Natural killer cell (primary cell): ENCODE data around the gene MBLAC2. TPM values are rescaled to one million over a fixed set of nuclear protein-coding genes. Genes with fewer than 3 reads are reported as not detected.

Experiments
- ATAC-seq, 3 donors: fragments of 150-1000 bp in 2 of 3; fragments of 200-7000 bp in 1 of 3; cut with Tn5 transposase; 1 replicate in 1 of 3; 2 replicates in 2 of 3; pipeline ENCODE4 v1.10.0; 2021; ENCODE audit warnings: mild to moderate bottlenecking in 2 of 3, moderate library complexity in 2 of 3
- DNase-seq, 2 donors: peaks; one replicate each; pipeline versions ENCODE4 v3.0.0 to v3.0.0-alpha.2; 2013 to 2021; ENCODE audit warnings: mixed read lengths in 1 of 2
- H3K27ac ChIP-seq: one replicate; pipeline ENCODE4 v1.5.1; 2013; ENCODE audit warnings: mild to moderate bottlenecking, low read length
- H3K27me3 ChIP-seq: one replicate; pipeline ENCODE4 v1.6.1; 2013; ENCODE audit warnings: low read length; ENCODE audit not compliant: control insufficient read depth, insufficient read depth
- H3K36me3 ChIP-seq: one replicate; pipeline ENCODE4 v1.6.1; 2013; ENCODE audit warnings: low read length; ENCODE audit not compliant: control insufficient read depth, insufficient read depth
- H3K4me1 ChIP-seq: one replicate; pipeline ENCODE4 v1.6.1; 2013; ENCODE audit warnings: low read length; ENCODE audit not compliant: control insufficient read depth, insufficient read depth
- H3K4me3 ChIP-seq: one replicate; pipeline ENCODE4 v1.5.1; 2013; ENCODE audit warnings: low read length
- H3K9me3 ChIP-seq: one replicate; pipeline ENCODE4 v1.6.1; 2013; ENCODE audit warnings: low read length; ENCODE audit not compliant: control insufficient read depth, insufficient read depth
- H3K27ac Mint-ChIP-seq, 2 donors: one replicate each; pipeline ENCODE4 v1.8.0; 2022; ENCODE audit warnings: mild to moderate bottlenecking in 2 of 2, mixed read lengths in 2 of 2, moderate library complexity in 1 of 2
- H3K27me3 Mint-ChIP-seq, 2 donors: one replicate each; pipeline ENCODE4 v1.8.0; 2022; ENCODE audit warnings: low read depth in 2 of 2, mixed read lengths in 2 of 2
- H3K36me3 Mint-ChIP-seq: one replicate; pipeline ENCODE4 v1.8.0; 2022; ENCODE audit warnings: mixed read lengths
- H3K4me1 Mint-ChIP-seq, 2 donors: one replicate each; pipeline ENCODE4 v1.8.0; 2022; ENCODE audit warnings: mixed read lengths in 2 of 2
- H3K4me3 Mint-ChIP-seq: one replicate; pipeline ENCODE4 v1.8.0; 2022; ENCODE audit warnings: mild to moderate bottlenecking, moderate library complexity, mixed read lengths
- H3K9me3 Mint-ChIP-seq, 2 donors: one replicate each; pipeline ENCODE4 v1.8.0; 2022; ENCODE audit warnings: mixed read lengths in 2 of 2
- WGBS: methylation state at CpG from one replicate; pipeline ENCODE4 v1.1.7; 2013; ENCODE audit warnings: missing lambda C conversion rate; ENCODE audit not compliant: insufficient coverage; 5-methylcytosine and 5-hydroxymethylcytosine counted together
- intact Hi-C: fragments of 100-400 bp; cut with micrococcal nuclease; formaldehyde crosslinking; loops from one replicate; pipeline ENCODE4 v1.14.2; 2022
- total RNA-seq, 4 donors: library from RNA; stranded (reverse); fragments of 120-200 nt in 1 of 4; gene quantifications; one replicate each; pipeline versions ENCODE4 v1.2.3 to v1.2.4, GENCODE V29; 2013 to 2022
- TF ChIP-seq, protein P1 (sequence below): fragments of 200-600 bp; IDR thresholded peaks from one replicate; pipeline ENCODE4 v1.8.0; 2022; ENCODE audit warnings: antibody characterized with exemption

The MBLAC2 gene
- total RNA-seq, 3 donors from 2014 or later (not counting 1 experiment from before 2014, with no cell fraction given): 2.9 to 4.8 (median 3.5) TPM

- peaks cover 3% of the 10 kb centered on the region for H3K4me1 ChIP-seq
- Mint-ChIP-seq H3K36me3 (no peaks in the 10 kb centered on the region), H3K27ac (no peak overlapping the region), H3K9me3 (no peaks in the 10 kb centered on the region), H3K4me3 (no peak overlapping the region), H3K4me1 (peaks cover 4 to 5% of the 10 kb centered on the region in 2 donors), H3K27me3 (peaks cover 0 to 6% of the 10 kb centered on the region in 2 donors)
- H3K27me3 ChIP-seq: no peaks in the 10 kb centered on the region
- WGBS: 75% methylated on average over 1 of the region's 1 CpG
- no peak overlapping the region for H3K27ac ChIP-seq
- DNase-seq: no peak
- H3K4me3 ChIP-seq: no peak overlapping the region
- no peak for ATAC-seq
- H3K9me3 ChIP-seq: no peaks in the 10 kb centered on the region
- intact Hi-C loops: no loop called here
- no peaks in the 10 kb centered on the region for H3K36me3 ChIP-seq
- TF ChIP-seq, protein P1, sequence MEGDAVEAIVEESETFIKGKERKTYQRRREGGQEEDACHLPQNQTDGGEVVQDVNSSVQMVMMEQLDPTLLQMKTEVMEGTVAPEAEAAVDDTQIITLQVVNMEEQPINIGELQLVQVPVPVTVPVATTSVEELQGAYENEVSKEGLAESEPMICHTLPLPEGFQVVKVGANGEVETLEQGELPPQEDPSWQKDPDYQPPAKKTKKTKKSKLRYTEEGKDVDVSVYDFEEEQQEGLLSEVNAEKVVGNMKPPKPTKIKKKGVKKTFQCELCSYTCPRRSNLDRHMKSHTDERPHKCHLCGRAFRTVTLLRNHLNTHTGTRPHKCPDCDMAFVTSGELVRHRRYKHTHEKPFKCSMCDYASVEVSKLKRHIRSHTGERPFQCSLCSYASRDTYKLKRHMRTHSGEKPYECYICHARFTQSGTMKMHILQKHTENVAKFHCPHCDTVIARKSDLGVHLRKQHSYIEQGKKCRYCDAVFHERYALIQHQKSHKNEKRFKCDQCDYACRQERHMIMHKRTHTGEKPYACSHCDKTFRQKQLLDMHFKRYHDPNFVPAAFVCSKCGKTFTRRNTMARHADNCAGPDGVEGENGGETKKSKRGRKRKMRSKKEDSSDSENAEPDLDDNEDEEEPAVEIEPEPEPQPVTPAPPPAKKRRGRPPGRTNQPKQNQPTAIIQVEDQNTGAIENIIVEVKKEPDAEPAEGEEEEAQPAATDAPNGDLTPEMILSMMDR: no peak
Observed at GRCh38 chr5:90438100-90438499, 36.5 kb downstream of the MBLAC2 start.

- DNase-seq (no peak), ATAC-seq (no peak)
- Histone ChIP-seq H3K27ac (no peak overlapping the region), H3K27me3 (no peaks in the 10 kb centered on the region), H3K4me1 (peaks cover 3% of the 10 kb centered on the region), H3K9me3 (no peaks in the 10 kb centered on the region), H3K36me3 (no peaks in the 10 kb centered on the region), H3K4me3 (no peak overlapping the region)
- peaks cover 0 to 6% of the 10 kb centered on the region in 2 donors for H3K27me3 Mint-ChIP-seq
- peaks cover 4 to 5% of the 10 kb centered on the region in 2 donors for H3K4me1 Mint-ChIP-seq
- no peak overlapping the region for H3K4me3 Mint-ChIP-seq
- intact Hi-C loops: no loop called here
- no peaks in the 10 kb centered on the region for H3K9me3 Mint-ChIP-seq
- no peak overlapping the region for H3K27ac Mint-ChIP-seq
- TF ChIP-seq, protein P1: no peak
- no peaks in the 10 kb centered on the region for H3K36me3 Mint-ChIP-seq
Observed at GRCh38 chr5:90437663-90438062, 36.9 kb downstream of the MBLAC2 start.

GRCh38 chr5:90434116-90434714 is 40.4 kb downstream of the MBLAC2 start:
- whole genome bisulfite sequencing: 50% methylated on average over 1 of the region's 5 CpGs
- Mint-ChIP-seq H3K27ac (no peak overlapping the region), H3K36me3 (no peaks in the 10 kb centered on the region), H3K4me3 (no peak overlapping the region), H3K9me3 (no peaks in the 10 kb centered on the region), H3K4me1 (no peaks in the 10 kb centered on the region), H3K27me3 (peaks cover 7 to 15% of the 10 kb centered on the region in 2 donors)
- DNase-seq (peak in 1 of 2 donors; percentile 66), ATAC-seq (peak in 2 of 3 donors; percentile 47)
- Histone ChIP-seq H3K36me3 (no peaks in the 10 kb centered on the region), H3K4me3 (no peak overlapping the region), H3K27me3 (no peaks in the 10 kb centered on the region), H3K9me3 (no peaks in the 10 kb centered on the region), H3K27ac (no peak overlapping the region), H3K4me1 (no peaks in the 10 kb centered on the region)
- TF ChIP-seq, protein P1: no peak
- intact Hi-C loops: no loop called here

DNA sequence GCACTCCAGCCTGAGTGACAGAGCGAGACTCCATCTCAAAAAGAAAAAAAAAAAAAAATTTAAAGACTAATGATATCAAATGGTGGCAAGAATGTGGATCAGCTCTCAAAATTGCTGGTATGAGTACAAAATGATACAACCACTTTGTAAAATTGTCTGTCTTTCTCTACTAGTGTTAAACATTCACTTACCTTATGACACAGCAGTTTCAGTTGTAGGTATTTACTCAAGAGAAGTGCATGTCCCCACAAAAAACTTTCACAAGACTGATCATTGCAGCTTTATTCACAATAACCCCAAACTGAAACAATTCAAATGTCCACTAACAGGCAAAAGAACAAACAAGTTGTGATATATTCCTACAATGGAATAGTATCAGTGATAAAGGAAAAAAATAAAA is 50.3 kb downstream of the MBLAC2 start:
- H3K4me3 ChIP-seq: no peak overlapping the region
- DNase-seq (no peak), ATAC-seq (no peak)
- no peak overlapping the region for H3K27ac Mint-ChIP-seq
- no peak overlapping the region for H3K27ac ChIP-seq
- no peaks in the 10 kb centered on the region for H3K9me3 ChIP-seq
- no peaks in the 10 kb centered on the region for H3K36me3 ChIP-seq
- H3K4me1 ChIP-seq: no peaks in the 10 kb centered on the region
- intact Hi-C loops: no loop called here
- H3K9me3 Mint-ChIP-seq: no peaks in the 10 kb centered on the region
- no peaks in the 10 kb centered on the region for H3K36me3 Mint-ChIP-seq
- H3K4me1 Mint-ChIP-seq: no peaks in the 10 kb centered on the region
- TF ChIP-seq, protein P1: no peak
- no peak overlapping the region for H3K4me3 Mint-ChIP-seq
- H3K27me3 Mint-ChIP-seq: peaks cover 29 to 47% of the 10 kb centered on the region in 2 donors
- no CpG with 5 or more reads among the region's 1 CpG for WGBS
- H3K27me3 ChIP-seq: no peaks in the 10 kb centered on the region
